Measurements from ENCODE around the gene COL1A2. TPM values are rescaled to one million over a fixed set of nuclear protein-coding genes. Genes with fewer than 3 reads are reported as not detected.

The COL1A2 gene
- total RNA-seq, 1 experiment from 2014 or later: 42.1 TPM

DNA sequence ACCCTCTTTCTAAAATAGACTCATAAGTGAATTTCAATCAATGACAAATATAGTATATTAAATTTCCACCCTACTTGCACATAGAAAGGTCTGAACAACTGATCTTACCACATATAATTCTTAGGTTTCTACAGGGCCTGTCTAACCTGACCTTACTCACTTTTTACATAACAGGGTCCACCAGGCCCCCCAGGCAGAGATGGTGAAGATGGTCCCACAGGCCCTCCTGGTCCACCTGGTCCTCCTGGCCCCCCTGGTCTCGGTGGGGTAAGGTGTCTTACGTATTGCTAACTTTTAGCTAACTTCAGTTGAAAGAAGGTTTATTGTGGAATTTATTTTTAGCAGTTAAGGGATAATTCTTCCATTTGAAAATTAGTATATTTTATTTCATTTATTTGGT lies 5.3 kb downstream of the COL1A2 start:
- Mint-ChIP-seq H3K27me3 (ENCODE audit: low read depth) (no peaks in the 10 kb centered on the region), H3K36me3 (ENCODE audit: insufficient read depth in 1 of 3, low read depth in 3 of 3) (peaks cover under 1 to 44% (median 3%) of the 10 kb centered on the region in 3 experiments; a peak in 6 of 7 replicates), H3K4me3 (no peak overlapping the region), H3K27ac (no peak overlapping the region), H3K4me1 (peaks cover 7 to 13% of the 10 kb centered on the region in 2 experiments), H3K9me3 (no peaks in the 10 kb centered on the region)
- H3K4me2 ChIP-seq (ENCODE audit: insufficient read depth, insufficient read length, low read length): no peak overlapping the region
- H4K20me1 ChIP-seq (ENCODE audit: control insufficient read depth, insufficient read depth, insufficient read length): no peaks in the 10 kb centered on the region
- H3K9me3 ChIP-seq (ENCODE audit: control insufficient read depth, low read depth, low read length): no peaks in the 10 kb centered on the region
- DNase-seq: no peak
- no peak overlapping the region for H4K91ac ChIP-seq (ENCODE audit: insufficient read length, low read depth, low read length)
- no peak overlapping the region for H3K18ac ChIP-seq (ENCODE audit: insufficient read length, low read depth, low read length)
- no peak overlapping the region for H2BK12ac ChIP-seq (ENCODE audit: insufficient read length, low read depth, low read length)
- no CpG with 5 or more reads among the region's 2 CpGs for WGBS (ENCODE audit: extremely low coverage, insufficient read length, low lambda C conversion rate)
- no peak overlapping the region for H2BK20ac ChIP-seq (ENCODE audit: low read depth, low read length, poor library complexity, severe bottlenecking)
- H3K23ac ChIP-seq (ENCODE audit: insufficient read length, low read depth, low read length): no peak overlapping the region
- TF ChIP-seq, protein P1, sequence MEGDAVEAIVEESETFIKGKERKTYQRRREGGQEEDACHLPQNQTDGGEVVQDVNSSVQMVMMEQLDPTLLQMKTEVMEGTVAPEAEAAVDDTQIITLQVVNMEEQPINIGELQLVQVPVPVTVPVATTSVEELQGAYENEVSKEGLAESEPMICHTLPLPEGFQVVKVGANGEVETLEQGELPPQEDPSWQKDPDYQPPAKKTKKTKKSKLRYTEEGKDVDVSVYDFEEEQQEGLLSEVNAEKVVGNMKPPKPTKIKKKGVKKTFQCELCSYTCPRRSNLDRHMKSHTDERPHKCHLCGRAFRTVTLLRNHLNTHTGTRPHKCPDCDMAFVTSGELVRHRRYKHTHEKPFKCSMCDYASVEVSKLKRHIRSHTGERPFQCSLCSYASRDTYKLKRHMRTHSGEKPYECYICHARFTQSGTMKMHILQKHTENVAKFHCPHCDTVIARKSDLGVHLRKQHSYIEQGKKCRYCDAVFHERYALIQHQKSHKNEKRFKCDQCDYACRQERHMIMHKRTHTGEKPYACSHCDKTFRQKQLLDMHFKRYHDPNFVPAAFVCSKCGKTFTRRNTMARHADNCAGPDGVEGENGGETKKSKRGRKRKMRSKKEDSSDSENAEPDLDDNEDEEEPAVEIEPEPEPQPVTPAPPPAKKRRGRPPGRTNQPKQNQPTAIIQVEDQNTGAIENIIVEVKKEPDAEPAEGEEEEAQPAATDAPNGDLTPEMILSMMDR (conservative IDR thresholded peaks at IDR 0.05): no peak
- no peak overlapping the region for H2BK15ac ChIP-seq (ENCODE audit: low read depth, low read length)
- H2AK5ac ChIP-seq (ENCODE audit: insufficient read length, low read length): no peak overlapping the region
- no peak overlapping the region for H2AFZ ChIP-seq (ENCODE audit: low read length)
- no peak overlapping the region for H3K9ac ChIP-seq (ENCODE audit: extremely low read depth, insufficient read length, low read length)
- no peak overlapping the region for H3K14ac ChIP-seq (ENCODE audit: insufficient read depth, low read length)
- H2BK5ac ChIP-seq (ENCODE audit: insufficient read length, low read length): no peak overlapping the region
- H2BK120ac ChIP-seq (ENCODE audit: low read depth, low read length, poor library complexity, severe bottlenecking): no peak overlapping the region
- H3T11ph ChIP-seq (ENCODE audit: low read length): no peak overlapping the region
- no peaks in the 10 kb centered on the region; the same call in 1 of the 2 replicates for H3K4me1 ChIP-seq (ENCODE audit: insufficient read depth, low read length)
- no peaks in the 10 kb centered on the region for H3K27me3 ChIP-seq (ENCODE audit: insufficient read depth, low read length)
- peaks cover 3% of the 10 kb centered on the region for H3K23me2 ChIP-seq (ENCODE audit: insufficient read length, low read depth, low read length, poor library complexity, severe bottlenecking)
- H3K56ac ChIP-seq (ENCODE audit: insufficient read length, low read depth, low read length): no peak overlapping the region
- no peaks in the 10 kb centered on the region for H3K79me1 ChIP-seq (ENCODE audit: insufficient read depth, low read depth, low read length, poor library complexity, severe bottlenecking)
- no peaks in the 10 kb centered on the region for H3K79me2 ChIP-seq (ENCODE audit: insufficient read depth, low read length)
- no peak overlapping the region for H4K5ac ChIP-seq (ENCODE audit: insufficient read length, low read depth, low read length)
- no peak overlapping the region for H4K8ac ChIP-seq (replicated peaks; ENCODE audit: insufficient read length, low read depth, low read length)
- H3K27ac ChIP-seq (ENCODE audit: insufficient read length, low read depth, low read length): no peak overlapping the region
- no peak overlapping the region for H3K4ac ChIP-seq (ENCODE audit: low read depth, low read length)

Measured in H9 (cell line).